HCT116 (cell line): Measurements from ENCODE around the gene DHRS2. TPM values are rescaled to one million over a fixed set of nuclear protein-coding genes. Genes with fewer than 3 reads are reported as not detected.

Experiments
- ATAC-seq: fragments of 200-7000 bp; cut with Tn5 transposase; 2 replicates; pipeline ENCODE4 v1.9.1; 2020; ENCODE audit warnings: mild to moderate bottlenecking, moderate library complexity
- BruUV-seq: library from RNA; stranded (reverse); fragments of 400-500 nt; replicated peaks from 2 replicates; lab custom pipeline; 2021; lab: Mats Ljungman, UMichigan
- CTCF ChIA-PET: fragments of 300-600 bp; sonication (Branson Sonifier 250); formaldehyde crosslinking; loops from one replicate; lab custom pipeline; 2021; ENCODE audit warnings: antibody characterized with exemption; lab: Charles Lee
- POLR2A ChIA-PET: fragments of 300-600, 350-600 bp; sonication (Branson Sonifier 250); formaldehyde crosslinking; loops from one replicate; lab custom pipeline; 2021; ENCODE audit warnings: antibody characterized with exemption; lab: Charles Lee
- RAD21 ChIA-PET, 2 experiments: fragments of 300-600 bp; sonication (Branson Sonifier 250); formaldehyde crosslinking; loops; one replicate each; lab custom pipeline; 2023; ENCODE audit warnings: low total read pairs in 2 of 2; ENCODE audit not compliant: uncharacterized antibody in 2 of 2, unreplicated experiment in 2 of 2, low non-redundant PET in 1 of 2; lab: Charles Lee
- DNase-seq: peaks from one replicate; pipeline ENCODE4 v3.0.0-alpha.2; 2010; ENCODE audit warnings: low read depth, low spot score
- H2AFZ ChIP-seq: fragments of 200-600 bp; shearing (Covaris generic), sonication (generic); 2 replicates; pipeline ENCODE4 v1.6.1; 2017; ENCODE audit warnings: low read depth, mixed run types, mixed read lengths, antibody characterized with exemption, low read length; ENCODE audit not compliant: poor library complexity, severe bottlenecking
- H3K27ac ChIP-seq: 2 replicates; pipeline ENCODE4 v1.5.1; 2012; ENCODE audit warnings: low read depth, low read length
- H3K27me3 ChIP-seq: fragments of 200-600 bp; sonication (generic); 2 replicates; pipeline ENCODE4 v1.6.1; 2016; ENCODE audit warnings: mixed run types, low read length, mixed read lengths; ENCODE audit not compliant: insufficient read depth
- H3K36me3 ChIP-seq, 2 experiments: fragments of 200-500 bp in 1 of 2; fragments of 200-600 bp in 1 of 2; sonication (Bioruptor generic) in 1 of 2; sonication (generic) in 1 of 2; 2 replicates each; pipeline versions ENCODE4 v1.5.1 to v1.6.1; 2014 to 2016; ENCODE audit warnings: low read length in 2 of 2, inconsistent platforms in 1 of 2, mixed read lengths in 1 of 2, mixed run types in 1 of 2; ENCODE audit not compliant: insufficient read depth in 2 of 2, control insufficient read depth in 1 of 2
- H3K4me1 ChIP-seq, 2 experiments: fragments of 200-600 bp in 1 of 2; sonication (generic) in 1 of 2; 2 replicates each; pipeline versions ENCODE4 v1.5.1 to v1.6.1; 2012 to 2017; ENCODE audit warnings: low read length in 2 of 2, inconsistent platforms in 1 of 2, mild to moderate bottlenecking in 1 of 2, mixed read lengths in 1 of 2, mixed run types in 1 of 2, moderate library complexity in 1 of 2; ENCODE audit not compliant: insufficient read depth in 2 of 2, control insufficient read depth in 1 of 2
- H3K4me2 ChIP-seq: fragments of 200-600 bp; sonication (generic); 2 replicates; pipeline ENCODE4 v1.6.1; 2017; ENCODE audit warnings: mixed run types, low read length, mixed read lengths
- H3K4me3 ChIP-seq, 2 experiments: fragments of 200-600 bp in 1 of 2; sonication (generic) in 1 of 2; replicated peaks in 1 of 2; 2 replicates each; pipeline ENCODE4 v1.5.1; 2011 to 2016; ENCODE audit warnings: low read length in 2 of 2, control low read depth in 1 of 2, low read depth in 1 of 2, mild to moderate bottlenecking in 1 of 2, mixed read lengths in 1 of 2, mixed run types in 1 of 2
- H3K79me2 ChIP-seq: fragments of 200-600 bp; sonication (generic); 2 replicates; pipeline ENCODE4 v1.6.1; 2017; ENCODE audit warnings: mild to moderate bottlenecking, mixed run types, low read length, moderate library complexity, mixed read lengths; ENCODE audit not compliant: insufficient read depth
- H3K9ac ChIP-seq: fragments of 200-600 bp; sonication (generic); 2 replicates; pipeline ENCODE4 v1.6.1; 2016; ENCODE audit warnings: low read length, mixed read lengths
- H3K9me2 ChIP-seq: fragments of 200-600 bp; sonication (generic), shearing (Covaris generic); 2 replicates; pipeline ENCODE4 v1.6.1; 2017; ENCODE audit warnings: mixed run types, mild to moderate bottlenecking, moderate library complexity; ENCODE audit not compliant: insufficient read depth
- H3K9me3 ChIP-seq, 2 experiments: fragments of 200-500 bp in 1 of 2; fragments of 200-600 bp in 1 of 2; sonication (Bioruptor generic) in 1 of 2; sonication (generic) in 1 of 2; 2 replicates each; pipeline ENCODE4 v1.6.1; 2014 to 2017; ENCODE audit warnings: low read length in 2 of 2, mixed read lengths in 2 of 2, inconsistent platforms in 1 of 2, low read depth in 1 of 2, mild to moderate bottlenecking in 1 of 2, mixed run types in 1 of 2, moderate library complexity in 1 of 2; ENCODE audit not compliant: control insufficient read depth in 1 of 2, insufficient read depth in 1 of 2
- H4K20me1 ChIP-seq: fragments of 200-600 bp; sonication (generic), shearing (Covaris generic); 2 replicates; pipeline ENCODE4 v1.6.1; 2017; ENCODE audit warnings: mixed run types, mild to moderate bottlenecking, moderate library complexity; ENCODE audit not compliant: insufficient read depth
- JUND ChIP-seq: IDR thresholded peaks from 2 replicates; pipeline ENCODE4 v1.6.1; 2012
- ZFX ChIP-seq: fragments of 450-650 bp; IDR thresholded peaks from 2 replicates; pipeline ENCODE4 v1.6.1; 2017
- intact Hi-C: fragments of 100-400 bp; cut with micrococcal nuclease; formaldehyde crosslinking; loops from 2 replicates; pipeline ENCODE4 v1.10.0; 2022
- total RNA-seq: library from RNA; stranded (reverse); gene quantifications from one replicate; pipeline ENCODE4 v1.2.1, GENCODE V29; 2021; ENCODE audit not compliant: unreplicated experiment

The DHRS2 gene
- total RNA-seq, 1 experiment from 2014 or later, result 10.0 TPM

DNA sequence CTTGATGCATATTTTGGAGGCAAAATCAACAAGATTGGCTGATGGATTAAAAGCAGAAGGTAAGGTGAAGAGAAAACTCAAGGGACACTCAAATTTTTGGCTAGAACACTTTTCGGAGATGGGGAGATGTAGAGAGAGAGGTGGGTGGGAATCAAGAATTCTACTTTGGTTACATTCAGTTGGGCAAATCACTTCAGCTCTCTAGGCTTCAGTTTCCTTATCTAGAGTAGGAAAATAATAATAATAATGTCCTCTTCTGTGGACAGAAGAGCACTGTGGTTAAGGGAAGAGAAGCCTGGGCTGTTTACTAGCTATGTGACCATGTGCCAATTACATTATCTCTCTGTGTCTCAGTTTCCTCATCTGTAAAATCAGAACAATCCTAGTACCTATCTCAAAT lies 23.4 kb upstream of the DHRS2 start:
- no peak overlapping the region for H3K4me3 ChIP-seq
- BruUV-seq, result no TSS peak
- intact Hi-C loops, result no loop called here
- H3K9ac ChIP-seq, result no peak overlapping the region
- no peak for DNase-seq
- H2AFZ ChIP-seq, result no peak overlapping the region
- ATAC-seq, result no peak
- H3K27me3 ChIP-seq, result no peaks in the 10 kb centered on the region
- H3K9me2 ChIP-seq, result no peaks in the 10 kb centered on the region
- no peaks in the 10 kb centered on the region for H3K36me3 ChIP-seq
- TF ChIP-seq ZFX, result no peak
- ChIA-PET POLR2A (no interaction called here), RAD21 (no interaction called here), CTCF (interaction anchor here (1.2 to 2.0 kb wide), 3 partner anchors 19 to 53 kb away, joined by 3 to 9 read pairs (median 4); no protein-coding TSS in a partner anchor)
- H3K27ac ChIP-seq, result no peak overlapping the region
- no peak overlapping the region for H3K4me2 ChIP-seq
- no peaks in the 10 kb centered on the region for H3K9me3 ChIP-seq
- no peaks in the 10 kb centered on the region for H3K79me2 ChIP-seq
- H4K20me1 ChIP-seq, result no peaks in the 10 kb centered on the region
- no peaks in the 10 kb centered on the region for H3K4me1 ChIP-seq

DNA sequence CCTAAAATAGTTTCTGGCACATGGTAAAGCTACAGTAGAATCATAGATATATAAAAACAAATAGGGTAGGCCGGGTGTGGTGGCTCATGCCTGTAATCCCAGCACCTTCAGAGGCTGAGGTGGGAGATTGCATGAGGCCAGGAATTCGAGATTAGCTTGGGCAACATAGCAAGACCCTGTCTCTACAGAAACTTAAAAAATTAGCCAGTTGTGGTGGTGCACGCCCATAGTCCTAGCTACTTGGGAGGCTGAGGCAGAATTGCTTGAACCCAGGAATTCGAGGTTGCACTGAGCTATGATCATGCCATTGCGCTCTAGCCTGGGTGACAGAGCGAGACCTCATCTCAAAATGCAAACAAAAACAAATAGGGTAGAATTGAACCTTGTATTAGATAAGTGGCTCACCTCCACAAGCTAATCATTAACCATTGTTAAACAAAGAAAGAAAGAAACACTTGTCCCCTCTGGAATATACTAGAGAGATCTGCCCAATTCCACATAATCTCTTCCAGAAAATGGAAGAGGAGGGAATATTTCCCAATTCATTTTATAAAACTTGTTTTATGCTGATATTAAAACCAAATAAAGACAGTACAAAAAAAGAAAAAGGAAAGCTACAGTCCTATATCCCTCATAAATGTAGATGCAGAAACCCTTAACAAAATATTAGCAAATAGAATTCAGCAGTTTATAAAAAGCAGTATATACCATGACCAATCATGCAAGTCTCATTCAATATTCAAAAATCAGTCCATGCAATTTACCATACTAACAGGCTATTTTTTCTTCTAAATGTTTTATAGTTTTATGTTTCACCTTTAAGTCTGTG lies 22.7 kb upstream of the DHRS2 start:
- no peaks in the 10 kb centered on the region for H3K36me3 ChIP-seq
- RAD21 ChIA-PET, result no interaction called here
- no peaks in the 10 kb centered on the region for H4K20me1 ChIP-seq
- no peak overlapping the region for H3K27ac ChIP-seq
- ATAC-seq, result no peak
- no peaks in the 10 kb centered on the region for H3K9me2 ChIP-seq
- no peak overlapping the region for H3K4me3 ChIP-seq
- no peaks in the 10 kb centered on the region for H3K79me2 ChIP-seq
- H3K9me3 ChIP-seq, result no peaks in the 10 kb centered on the region
- H3K27me3 ChIP-seq, result no peaks in the 10 kb centered on the region
- H3K4me2 ChIP-seq, result no peak overlapping the region
- BruUV-seq, result no TSS peak
- no peak for TF ChIP-seq JUND
- no peaks in the 10 kb centered on the region for H3K4me1 ChIP-seq
- H2AFZ ChIP-seq, result no peak overlapping the region
- POLR2A ChIA-PET, result no interaction called here
- no peak overlapping the region for H3K9ac ChIP-seq
- intact Hi-C loops, result no loop called here
- CTCF ChIA-PET, result interaction anchor here (1.2 to 2.0 kb wide), 3 partner anchors 18 to 53 kb away, joined by 3 to 9 read pairs (median 4); no protein-coding TSS in a partner anchor
- DNase-seq, result no peak
